GM23338 (cell line): ENCODE measurements around the gene POLK. TPM values are rescaled to one million over a fixed set of nuclear protein-coding genes. Genes with fewer than 3 reads are reported as not detected.

Source experiments
- ATAC-seq: fragments of 200-7000 bp; cut with Tn5 transposase; 3 replicates; pipeline ENCODE4 v1.9.1; 2020
- DNase-seq: peaks from one replicate; pipeline ENCODE4 v3.0.0-alpha.2; 2015; ENCODE audit warnings: low spot score
- H2AFZ ChIP-seq: fragments of 200-600 bp; sonication (generic); 2 replicates; pipeline ENCODE4 v1.8.0; 2016; ENCODE audit warnings: antibody characterized with exemption, mild to moderate bottlenecking, moderate library complexity
- H3F3A ChIP-seq: fragments of 200-600 bp; sonication (generic); replicated peaks from 2 replicates; pipeline ENCODE4 v1.8.0; 2017; ENCODE audit warnings: antibody characterized with exemption, mixed run types, low read depth
- H3K27ac ChIP-seq: fragments of 200-600 bp; sonication (generic); 2 replicates; pipeline ENCODE4 v1.6.1; 2016; ENCODE audit warnings: low read depth
- H3K27me3 ChIP-seq: fragments of 200-600 bp; sonication (generic); 2 replicates; pipeline ENCODE4 v1.8.0; 2016; ENCODE audit warnings: mild to moderate bottlenecking, mixed run types, moderate library complexity; ENCODE audit not compliant: insufficient read depth
- H3K36me3 ChIP-seq: fragments of 200-600 bp; sonication (generic); 2 replicates; pipeline ENCODE4 v1.8.0; 2016; ENCODE audit warnings: mild to moderate bottlenecking; ENCODE audit not compliant: insufficient read depth
- H3K4me1 ChIP-seq: fragments of 200-600 bp; sonication (generic); 2 replicates; pipeline ENCODE4 v1.8.0; 2016; ENCODE audit warnings: mild to moderate bottlenecking, moderate library complexity; ENCODE audit not compliant: insufficient read depth
- H3K4me2 ChIP-seq: fragments of 200-600 bp; sonication (generic); 2 replicates; pipeline ENCODE4 v1.7.1; 2017; ENCODE audit warnings: mixed run types
- H3K4me3 ChIP-seq: fragments of 200-600 bp; sonication (generic); 2 replicates; pipeline ENCODE4 v1.6.1; 2016; ENCODE audit warnings: mixed run types
- H3K79me2 ChIP-seq: fragments of 200-600 bp; sonication (generic); replicated peaks from 2 replicates; pipeline ENCODE4 v1.8.0; 2017; ENCODE audit warnings: mild to moderate bottlenecking; ENCODE audit not compliant: insufficient read depth
- H3K9me2 ChIP-seq: fragments of 200-600 bp; sonication (generic); 2 replicates; pipeline ENCODE4 v1.8.0; 2017; ENCODE audit not compliant: insufficient read depth
- H4K20me1 ChIP-seq: fragments of 200-600 bp; sonication (generic); replicated peaks from 2 replicates; pipeline ENCODE4 v1.8.0; 2017; ENCODE audit warnings: mild to moderate bottlenecking; ENCODE audit not compliant: insufficient read depth
- H3K27ac Mint-ChIP-seq: 2 replicates; pipeline ENCODE4 v1.8.0; 2020; ENCODE audit warnings: inconsistent platforms, mild to moderate bottlenecking, moderate library complexity, mixed read lengths
- H3K27me3 Mint-ChIP-seq: 3 replicates; pipeline ENCODE4 v1.8.0; 2022; ENCODE audit warnings: low read depth, mild to moderate bottlenecking, moderate library complexity, mixed read lengths, inconsistent platforms; ENCODE audit not compliant: insufficient read depth, poor library complexity
- H3K36me3 Mint-ChIP-seq: 3 replicates; pipeline ENCODE4 v1.8.0; 2021; ENCODE audit warnings: low read depth, mild to moderate bottlenecking, inconsistent platforms, moderate library complexity, mixed read lengths
- H3K4me1 Mint-ChIP-seq: 3 replicates; pipeline ENCODE4 v1.8.0; 2020; ENCODE audit warnings: mild to moderate bottlenecking, inconsistent platforms, mixed read lengths
- H3K4me3 Mint-ChIP-seq: 3 replicates; pipeline ENCODE4 v1.8.0; 2021; ENCODE audit warnings: moderate library complexity, mild to moderate bottlenecking, inconsistent platforms, mixed read lengths
- H3K9me3 Mint-ChIP-seq: 3 replicates; pipeline ENCODE4 v1.8.0; 2020; ENCODE audit warnings: moderate library complexity, mild to moderate bottlenecking, inconsistent platforms, mixed read lengths
- CREB1 ChIP-seq: fragments of 250-450 bp; sonication (Bioruptor Pico); IDR thresholded peaks from 2 replicates; pipeline ENCODE4 v1.5.0; 2020; ENCODE audit warnings: low read depth, mild to moderate bottlenecking, moderate library complexity
- CTCF ChIP-seq, 2 experiments: fragments of 200-600 bp in 1 of 2; sonication (generic) in 1 of 2; conservative IDR thresholded peaks; 2 replicates each; pipeline versions ENCODE4 v1.5.1 to v1.6.1; 2016 to 2017; ENCODE audit warnings: antibody characterized with exemption in 2 of 2, low read depth in 2 of 2, mild to moderate bottlenecking in 2 of 2, moderate library complexity in 1 of 2
- ETS1 ChIP-seq: IDR thresholded peaks from 2 replicates; pipeline ENCODE4 v1.6.1; 2016; ENCODE audit warnings: antibody characterized with exemption
- EZH2 ChIP-seq: fragments of 200-600 bp; sonication (generic); IDR thresholded peaks from one replicate; pipeline ENCODE4 v1.8.0; 2017; ENCODE audit warnings: antibody characterized with exemption, mild to moderate bottlenecking, low read depth; ENCODE audit not compliant: unreplicated experiment
- EZH2phosphoT487 ChIP-seq: fragments of 200-600 bp; sonication (generic); IDR thresholded peaks from one replicate; pipeline ENCODE4 v1.8.1; 2018; ENCODE audit warnings: antibody characterized with exemption; ENCODE audit not compliant: unreplicated experiment
- JUNB ChIP-seq: IDR thresholded peaks from one replicate; pipeline ENCODE4 v1.6.1; 2016; ENCODE audit warnings: antibody characterized with exemption; ENCODE audit not compliant: unreplicated experiment
- STAT1 ChIP-seq: IDR thresholded peaks from one replicate; pipeline ENCODE4 v1.6.1; 2016; ENCODE audit warnings: antibody characterized with exemption; ENCODE audit not compliant: unreplicated experiment
- ZNF114 ChIP-seq: fragments of 250-450 bp; sonication (Bioruptor Pico); IDR thresholded peaks from 2 replicates; pipeline ENCODE4 v1.5.0; 2020; ENCODE audit warnings: mild to moderate bottlenecking, moderate library complexity
- ZNF331 ChIP-seq: fragments of 250-450 bp; sonication (Bioruptor Pico); IDR thresholded peaks from 2 replicates; pipeline ENCODE4 v1.5.0; 2020; ENCODE audit warnings: low read depth, mild to moderate bottlenecking, moderate library complexity
- ZNF462 ChIP-seq: fragments of 250-450 bp; sonication (Bioruptor Pico); IDR thresholded peaks from 2 replicates; pipeline ENCODE4 v1.5.0; 2020; ENCODE audit warnings: mild to moderate bottlenecking, moderate library complexity
- polyA plus RNA-seq: library from polyadenylated mRNA; unstranded; fragments of >200 nt; fragmentation: Nextera tagmentation; extraction: Ambion mirVana; gene quantifications from 2 replicates; pipeline ENCODE4 v1.2.1, GENCODE V29; 2016
- total RNA-seq: library from RNA; depleted of rRNA; stranded (reverse); fragments of >200 nt; shearing (Covaris generic); gene quantifications from 2 replicates; pipeline ENCODE4 v1.2.3, GENCODE V29; 2014

Gene POLK
- total and polyA plus RNA-seq, 2 experiments from 2014 or later, result 6.3 to 14.5 TPM

GRCh38 chr5:75526070-75526469 lies 14.4 kb downstream of the POLK start:
- TF ChIP-seq ZNF114 (CRISPR knock-in tag) (no peak), ETS1 (no peak), ZNF331 (CRISPR knock-in tag) (no peak), CREB1 (CRISPR knock-in tag) (no peak), JUNB (no peak), STAT1 (no peak), EZH2 (no peak), ZNF462 (CRISPR knock-in tag) (no peak), EZH2phosphoT487 (no peak), CTCF (conservative IDR thresholded peaks at IDR 0.05; ENCODE audit: low read depth in 2 of 2) (no peak)
- Histone ChIP-seq H3F3A (no peaks in the 10 kb centered on the region), H2AFZ (no peak overlapping the region), H3K4me3 (no peak overlapping the region), H4K20me1 (no peaks in the 10 kb centered on the region), H3K36me3 (peaks cover 3% of the 10 kb centered on the region; the same call in 1 of the 2 replicates), H3K27ac (no peak overlapping the region), H3K9me2 (no peaks in the 10 kb centered on the region), H3K79me2 (peaks cover 7% of the 10 kb centered on the region), H3K27me3 (no peaks in the 10 kb centered on the region), H3K4me1 (no peaks in the 10 kb centered on the region), H3K4me2 (no peak overlapping the region)
- DNase-seq (no peak), ATAC-seq (no peak)
- Mint-ChIP-seq H3K36me3 (peaks cover 12% of the 10 kb centered on the region; the same call in 2 of the 3 replicates), H3K27me3 (peaks cover 4% of the 10 kb centered on the region), H3K4me1 (peaks cover 3% of the 10 kb centered on the region; the same call in 2 of the 3 replicates), H3K9me3 (peaks cover 12% of the 10 kb centered on the region), H3K27ac (no peak overlapping the region), H3K4me3 (no peak overlapping the region)
